K562 (cell line): ENCODE data around the gene PIK3C2B. TPM values are rescaled to one million over a fixed set of nuclear protein-coding genes. Genes with fewer than 3 reads are reported as not detected.

ENCODE experiments used
- ATAC-seq: fragments of 200-7000 bp; cut with Tn5 transposase; 3 replicates; pipeline ENCODE4 v1.9.1; 2020; ENCODE audit warnings: moderate library complexity
- BruUV-seq: library from RNA; stranded (reverse); fragments of 400-500 nt; replicated peaks from 2 replicates; lab custom pipeline; 2021; lab: Mats Ljungman, UMichigan
- CTCF ChIA-PET: fragments of 300-600 bp; formaldehyde crosslinking; extraction: SDS; loops from one replicate; lab custom pipeline; 2021; ENCODE audit warnings: low intra/inter-chr PET ratio; lab: Yijun Ruan, JAX
- POLR2A ChIA-PET: fragments of 300-600, 350-650 bp; sonication (Branson Sonifier 250); formaldehyde crosslinking; extraction: SDS; loops from one replicate; lab custom pipeline; 2021; ENCODE audit warnings: antibody characterized with exemption, inconsistent platforms; lab: Yijun Ruan, JAX
- DNase-seq, 4 experiments: peaks; one replicate each; pipeline versions ENCODE4 v3.0.0 to v3.0.0-alpha.2; 2011 to 2018; ENCODE audit warnings: low spot score in 3 of 4, mixed read lengths in 3 of 4; ENCODE audit errors: extremely low read depth in 1 of 4
- FAIRE-seq: peaks from 2 replicates; lab custom pipeline; 2011; peaks lifted over from hg19 to GRCh38; lab: Jason Lieb, UNC
- H2AFZ ChIP-seq: 2 replicates; pipeline ENCODE4 v1.6.0; 2011; ENCODE audit warnings: low read depth, low read length, control low read depth, inconsistent platforms
- H3K27ac ChIP-seq: fragments of 200-600 bp; 3 replicates; pipeline ENCODE4 v1.8.0; 2011; ENCODE audit warnings: low read depth, mild to moderate bottlenecking, control low read depth, inconsistent platforms, low read length, moderate library complexity, mixed read lengths; ENCODE audit errors: extremely low read depth
- H3K27me3 ChIP-seq, 2 experiments: fragments of 300-600 bp in 1 of 2; 2 replicates in 1 of 2; 3 replicates in 1 of 2; pipeline versions ENCODE4 v1.6.0 to v1.8.0; 2011; ENCODE audit warnings: inconsistent platforms in 2 of 2, low read length in 2 of 2, mild to moderate bottlenecking in 1 of 2, mixed read lengths in 1 of 2, moderate library complexity in 1 of 2; ENCODE audit not compliant: control insufficient read depth in 2 of 2, insufficient read depth in 2 of 2
- H3K36me3 ChIP-seq: fragments of 300-600 bp; 3 replicates; pipeline ENCODE4 v1.8.0; 2011; ENCODE audit warnings: mild to moderate bottlenecking, low read length, inconsistent platforms; ENCODE audit not compliant: control insufficient read depth, insufficient read depth
- H3K4me1 ChIP-seq, 2 experiments: fragments of 200-600 bp in 1 of 2; replicated peaks in 1 of 2; 2 replicates in 1 of 2; 3 replicates in 1 of 2; pipeline versions ENCODE4 v1.5.1 to v1.8.0; 2011; ENCODE audit warnings: inconsistent platforms in 2 of 2, low read length in 2 of 2, mild to moderate bottlenecking in 1 of 2, mixed read lengths in 1 of 2, moderate library complexity in 1 of 2; ENCODE audit not compliant: control insufficient read depth in 2 of 2, insufficient read depth in 2 of 2
- H3K4me2 ChIP-seq: 2 replicates; pipeline ENCODE4 v1.6.1; 2011; ENCODE audit warnings: low read length, control low read depth, inconsistent platforms, mixed read lengths; ENCODE audit not compliant: insufficient read depth
- H3K4me3 ChIP-seq: fragments of 200-600 bp; sonication (generic), shearing (Covaris generic); 2 replicates; pipeline ENCODE4 v1.5.1; 2016; ENCODE audit warnings: control low read depth, inconsistent platforms
- H3K79me2 ChIP-seq: fragments of 200-600 bp; 3 replicates; pipeline ENCODE4 v1.8.0; 2011; ENCODE audit warnings: low read length, inconsistent platforms; ENCODE audit not compliant: control insufficient read depth, insufficient read depth
- H3K9ac ChIP-seq, 2 experiments: 2 replicates each; pipeline versions ENCODE4 v1.6.0 to v1.6.1; 2011; ENCODE audit warnings: low read depth in 2 of 2, low read length in 2 of 2, control low read depth in 1 of 2, inconsistent platforms in 1 of 2, mild to moderate bottlenecking in 1 of 2, mixed read lengths in 1 of 2; ENCODE audit not compliant: insufficient read depth in 1 of 2
- H3K9me1 ChIP-seq: one replicate; pipeline ENCODE4 v1.6.0; 2011; ENCODE audit warnings: inconsistent platforms, mild to moderate bottlenecking, low read length, moderate library complexity; ENCODE audit not compliant: control insufficient read depth, insufficient read depth
- H3K9me3 ChIP-seq: replicated peaks from 2 replicates; pipeline ENCODE4 v1.5.1; 2011; ENCODE audit warnings: low read depth, low read length, inconsistent platforms; ENCODE audit not compliant: control insufficient read depth, insufficient read depth
- H4K20me1 ChIP-seq: replicated peaks from 2 replicates; pipeline ENCODE4 v1.6.1; 2011; ENCODE audit warnings: low read length, inconsistent platforms, mixed read lengths; ENCODE audit not compliant: control insufficient read depth, insufficient read depth
- CTBP1 ChIP-seq: fragments of 450-650 bp; IDR thresholded peaks from 2 replicates; pipeline ENCODE4 v1.6.1; 2016; ENCODE audit warnings: borderline replicate concordance
- ETS2 ChIP-seq: IDR thresholded peaks from 2 replicates; pipeline ENCODE4 v1.6.1; 2016; ENCODE audit warnings: borderline replicate concordance, missing genetic modification characterization, mild to moderate bottlenecking, moderate library complexity, missing compliant biosample characterization; ENCODE audit not compliant: poor library complexity, severe bottlenecking
- GABPB1 ChIP-seq: sonication (generic); formaldehyde crosslinking; IDR thresholded peaks from 2 replicates; pipeline ENCODE4 v1.8.0; 2022; ENCODE audit warnings: mild to moderate bottlenecking, missing genetic modification reagents
- KDM2B ChIP-seq: fragments of 250-450 bp; sonication (Bioruptor Pico); IDR thresholded peaks from 2 replicates; pipeline ENCODE4 v1.8.0; 2021; ENCODE audit warnings: mild to moderate bottlenecking, moderate library complexity
- RBFOX2 ChIP-seq: fragments of 200-400 bp; formaldehyde crosslinking; IDR thresholded peaks from 2 replicates; pipeline ENCODE4 v1.6.1; 2017; ENCODE audit warnings: low read depth, mild to moderate bottlenecking, low read length, moderate library complexity
- SAFB2 ChIP-seq: fragments of 200-400 bp; formaldehyde crosslinking; IDR thresholded peaks from 2 replicates; pipeline ENCODE4 v1.6.1; 2018; ENCODE audit warnings: borderline replicate concordance, low read length, low read depth, moderate library complexity; ENCODE audit not compliant: severe bottlenecking
- STAG1 ChIP-seq: sonication (generic); formaldehyde crosslinking; IDR thresholded peaks from 2 replicates; pipeline ENCODE4 v1.5.0; 2020; ENCODE audit warnings: missing genetic modification reagents, borderline replicate concordance
- TARDBP ChIP-seq: fragments of 450-650 bp; IDR thresholded peaks from 2 replicates; pipeline ENCODE4 v1.6.1; 2016
- TFAP4 ChIP-seq: sonication (generic); formaldehyde crosslinking; IDR thresholded peaks from 2 replicates; pipeline ENCODE4 v1.8.0; 2022; ENCODE audit warnings: missing genetic modification reagents, mild to moderate bottlenecking, moderate library complexity, borderline replicate concordance
- USF1 ChIP-seq: sonication (generic); formaldehyde crosslinking; IDR thresholded peaks from 2 replicates; pipeline ENCODE4 v1.9.0; 2022; ENCODE audit warnings: mild to moderate bottlenecking, missing genetic modification reagents
- YY1 ChIP-seq, 3 experiments: IDR thresholded peaks; 2 replicates each; pipeline ENCODE4 v1.6.1; 2011; ENCODE audit warnings: low read length in 2 of 3, mild to moderate bottlenecking in 2 of 3, moderate library complexity in 2 of 3, borderline replicate concordance in 1 of 3, control low read depth in 1 of 3, low read depth in 1 of 3; ENCODE audit not compliant: insufficient read depth in 3 of 3, insufficient replicate concordance in 2 of 3, control insufficient read depth in 1 of 3, insufficient read length in 1 of 3; ENCODE audit errors: extremely low read depth in 1 of 3
- ZFP91 ChIP-seq: sonication (generic); formaldehyde crosslinking; IDR thresholded peaks from 2 replicates; pipeline ENCODE4 v1.8.0; 2022; ENCODE audit warnings: mild to moderate bottlenecking, missing genetic modification reagents
- ZNF408 ChIP-seq: fragments of 250-450 bp; sonication (Bioruptor Pico); IDR thresholded peaks from 2 replicates; pipeline ENCODE4 v1.4.0; 2020; ENCODE audit warnings: low read depth, mild to moderate bottlenecking, moderate library complexity
- ZNF740 ChIP-seq, 3 experiments: fragments of 200-800 bp in 1 of 3; sonication (Bioruptor generic) in 1 of 3; sonication (generic) in 1 of 3; formaldehyde crosslinking in 1 of 3; IDR thresholded peaks; 2 replicates each; pipeline versions ENCODE4 v1.6.1 to v1.8.0; 2016 to 2022; ENCODE audit warnings: mild to moderate bottlenecking in 2 of 3, missing compliant biosample characterization in 2 of 3, missing genetic modification characterization in 2 of 3, missing genetic modification reagents in 1 of 3
- ZZZ3 ChIP-seq: fragments of 450-650 bp; IDR thresholded peaks from 2 replicates; pipeline ENCODE4 v1.6.1; 2016; ENCODE audit warnings: antibody characterized with exemption, mild to moderate bottlenecking, moderate library complexity
- WGBS: fragments of 100-300 bp; shearing (Covaris generic); methylation state at CpG from one replicate; pipeline ENCODE4 v1.1.6; 2016; ENCODE audit warnings: low coverage, mixed read lengths; ENCODE audit not compliant: insufficient coverage; ENCODE audit errors: missing lambda C conversion rate; 5-methylcytosine and 5-hydroxymethylcytosine counted together
- in situ Hi-C: fragments of 300-500 bp; cut with MboI; formaldehyde crosslinking; loops from 4 replicates; pipeline ENCODE4 v1.15.0; 2018; ENCODE audit warnings: inconsistent platforms, mixed read lengths
- intact Hi-C: fragments of 100-400 bp; cut with micrococcal nuclease; formaldehyde crosslinking; loops from 2 replicates; pipeline ENCODE4 v1.14.2; 2022
- polyA plus RNA-seq, 8 experiments: library from polyadenylated mRNA; depleted of rRNA in 4 of 8; stranded (reverse) in 5 of 8; unstranded in 3 of 8; fragments of >200 nt; fragmentation: Nextera tagmentation in 2 of 8; fragmentation: Illumina TruSeq in 1 of 8; extraction: Ambion mirVana in 2 of 8; extraction: Trizol in 1 of 8; gene quantifications; 2 replicates each; pipeline versions ENCODE4 v1.2.1 to v1.2.3, GENCODE V29; 2011 to 2014; ENCODE audit warnings: inconsistent platforms in 1 of 8, missing spikeins in 1 of 8
- total RNA-seq, 7 experiments: library from RNA; depleted of rRNA in 6 of 7; stranded (reverse); fragments of >200 nt in 6 of 7; fragmentation: Illumina TruSeq in 2 of 7; extraction: Trizol in 2 of 7; gene quantifications; 2 replicates each; pipeline versions ENCODE4 v1.2.1 to v1.2.3, GENCODE V29; 2011 to 2021; ENCODE audit warnings: low replicate concordance in 1 of 7

Gene PIK3C2B
- total and polyA plus RNA-seq, 9 of the 15 experiments (the other 6 are each of a cell fraction or from before 2014, with no cell fraction given) = 0.10 to 2.9 (median 0.72) TPM

GRCh38 chr1:204445860-204446412 is 48.7 kb downstream of the PIK3C2B start:
- CTCF ChIA-PET = interaction anchor here (0.8 to 4.0 kb wide), 5 partner anchors 10 to 361 kb away, joined by 3 to 29 read pairs (median 13); partner anchors contain the start of gene PIK3C2B
- Histone ChIP-seq H4K20me1 (0 out of 2 replicates have a peak, but pooled peaks cover 3% of the 10 kb centered on the region), H3K4me1 (peaks cover 0 to 3% of the 10 kb centered on the region in 2 experiments; a peak in 1 of 5 replicates), H3K36me3 (no peaks in the 10 kb centered on the region; the same call in 2 of the 3 replicates), H3K27ac (no peak overlapping the region), H3K79me2 (no peaks in the 10 kb centered on the region), H2AFZ (no peak overlapping the region), H3K4me2 (no peak overlapping the region), H3K9me1 (no peaks in the 10 kb centered on the region), H3K4me3 (no peak overlapping the region), H3K9ac (no peak overlapping the region), H3K9me3 (no peaks in the 10 kb centered on the region), H3K27me3 (peaks cover 16 to 59% of the 10 kb centered on the region in 2 experiments; a peak in 4 of 5 replicates)
- intact Hi-C loops (loop anchor here (1.0 to 2.0 kb wide), 3 partner anchors 49 to 361 kb away; partner anchors contain the start of gene PIK3C2B), in situ Hi-C loops (loop anchor here (5.0 kb wide), 1 partner anchor 56 kb away; no protein-coding TSS in a partner anchor)
- peak; percentile 83 for FAIRE-seq
- ATAC-seq = peak; percentile 87
- no TSS peak for BruUV-seq
- POLR2A ChIA-PET = interaction anchor here (0.6 to 1.9 kb wide), 9 partner anchors 9 to 305 kb away, joined by 3 to 7 read pairs (median 4); partner anchors contain the start of gene PIK3C2B
- DNase-seq = peak; percentile 77 to 80 (median 79)
- WGBS = 5% methylated on average over 11 of the region's 11 CpGs
- no peak for TF ChIP-seq SAFB2
- TF ChIP-seq USF1 (CRISPR knock-in tag) = peak; percentile 21; the same call in 1 of the 2 replicates
- no peak for TF ChIP-seq ETS2
- 0 out of 2 replicates have a peak, but pooled peaks have one; percentile 51 for TF ChIP-seq TARDBP
- no peak for TF ChIP-seq ZNF408 (CRISPR knock-in tag)
- TF ChIP-seq GABPB1 (CRISPR knock-in tag) = peak; percentile 47
- TF ChIP-seq KDM2B = no peak
- TF ChIP-seq STAG1 (CRISPR knock-in tag) = peak; percentile 53
- TF ChIP-seq ZFP91 (CRISPR knock-in tag) = no peak
- TF ChIP-seq RBFOX2 = no peak
- peak; percentile 35; the same call in 1 of the 2 replicates for TF ChIP-seq CTBP1
- TF ChIP-seq ZZZ3 = no peak
- TF ChIP-seq YY1 (IDR thresholded peaks at IDR 0.05; ENCODE audit: borderline replicate concordance in 1 of 3, control insufficient read depth in 1 of 3, extremely low read depth in 1 of 3, insufficient read depth in 3 of 3, insufficient read length in 1 of 3, insufficient replicate concordance in 2 of 3, low read depth in 1 of 3, low read length in 2 of 3) = peak in 1 of 3 experiments; percentile 10
- peak; percentile 51; the same call in 1 of the 2 replicates for TF ChIP-seq TFAP4 (CRISPR knock-in tag)
- peak; percentile 39; the same call in 1 of the 2 replicates for TF ChIP-seq ZNF740 (CRISPR knock-in tag; IDR thresholded peaks at IDR 0.05)
- TF ChIP-seq ZNF740 (tag; IDR thresholded peaks at IDR 0.05) = no peak
